ENCODE measurements around the gene ASTN2. TPM values are rescaled to one million over a fixed set of nuclear protein-coding genes. Genes with fewer than 3 reads are reported as not detected.

ASTN2 gene
- total RNA-seq, 1 donor from 2014 or later: 10.0 TPM

GRCh38 chr9:116420993-116421538, 993.8 kb downstream of the ASTN2 start:
- H3K27me3 Mint-ChIP-seq (ENCODE audit: unreplicated experiment): no peaks in the 10 kb centered on the region
- no peak overlapping the region for H3K4me3 Mint-ChIP-seq (ENCODE audit: unreplicated experiment)
- no peaks in the 10 kb centered on the region for H3K4me1 Mint-ChIP-seq (ENCODE audit: unreplicated experiment)
- TF ChIP-seq CTCF (IDR thresholded peaks at IDR 0.05; ENCODE audit: unreplicated experiment): no peak
- H3K9me3 Mint-ChIP-seq (ENCODE audit: unreplicated experiment): no peaks in the 10 kb centered on the region
- peaks cover 3% of the 10 kb centered on the region for H3K36me3 Mint-ChIP-seq (ENCODE audit: low read depth, unreplicated experiment)
- no peak for DNase-seq (ENCODE audit: low spot score)
- H3K27ac Mint-ChIP-seq (ENCODE audit: unreplicated experiment): no peak overlapping the region

- no peak for DNase-seq (ENCODE audit: low spot score)
- Mint-ChIP-seq H3K9me3 (ENCODE audit: unreplicated experiment) (no peaks in the 10 kb centered on the region), H3K4me3 (ENCODE audit: unreplicated experiment) (no peak overlapping the region), H3K27ac (ENCODE audit: unreplicated experiment) (no peak overlapping the region), H3K4me1 (ENCODE audit: unreplicated experiment) (no peaks in the 10 kb centered on the region), H3K27me3 (ENCODE audit: unreplicated experiment) (no peaks in the 10 kb centered on the region), H3K36me3 (ENCODE audit: low read depth, unreplicated experiment) (peaks cover 3% of the 10 kb centered on the region)
- no peak for TF ChIP-seq CTCF (IDR thresholded peaks at IDR 0.05; ENCODE audit: unreplicated experiment)
Observed at GRCh38 chr9:116419181-116419580, 995.7 kb downstream of the ASTN2 start.

- TF ChIP-seq CTCF (IDR thresholded peaks at IDR 0.05; ENCODE audit: unreplicated experiment): no peak
- H3K4me3 Mint-ChIP-seq (ENCODE audit: unreplicated experiment): no peak overlapping the region
- no peak for DNase-seq (ENCODE audit: low spot score)
- H3K36me3 Mint-ChIP-seq (ENCODE audit: low read depth, unreplicated experiment): no peaks in the 10 kb centered on the region
- no peaks in the 10 kb centered on the region for H3K4me1 Mint-ChIP-seq (ENCODE audit: unreplicated experiment)
- H3K27ac Mint-ChIP-seq (ENCODE audit: unreplicated experiment): no peak overlapping the region
- no peaks in the 10 kb centered on the region for H3K9me3 Mint-ChIP-seq (ENCODE audit: unreplicated experiment)
- no peaks in the 10 kb centered on the region for H3K27me3 Mint-ChIP-seq (ENCODE audit: unreplicated experiment)
Observed at GRCh38 chr9:116417464-116417863, 997.4 kb downstream of the ASTN2 start.

- Mint-ChIP-seq H3K36me3 (ENCODE audit: low read depth, unreplicated experiment) (no peaks in the 10 kb centered on the region), H3K4me3 (ENCODE audit: unreplicated experiment) (no peak overlapping the region), H3K27ac (ENCODE audit: unreplicated experiment) (no peak overlapping the region), H3K9me3 (ENCODE audit: unreplicated experiment) (no peaks in the 10 kb centered on the region), H3K4me1 (ENCODE audit: unreplicated experiment) (no peaks in the 10 kb centered on the region), H3K27me3 (ENCODE audit: unreplicated experiment) (no peaks in the 10 kb centered on the region)
- no peak for TF ChIP-seq CTCF (IDR thresholded peaks at IDR 0.05; ENCODE audit: unreplicated experiment)
- no peak for DNase-seq (ENCODE audit: low spot score)
Observed at GRCh38 chr9:116416421-116416820, 998.4 kb downstream of the ASTN2 start.

- TF ChIP-seq CTCF (IDR thresholded peaks at IDR 0.05; ENCODE audit: unreplicated experiment): no peak
- Mint-ChIP-seq H3K4me3 (ENCODE audit: unreplicated experiment) (no peak overlapping the region), H3K9me3 (ENCODE audit: unreplicated experiment) (no peaks in the 10 kb centered on the region), H3K27me3 (ENCODE audit: unreplicated experiment) (no peaks in the 10 kb centered on the region), H3K27ac (ENCODE audit: unreplicated experiment) (no peak overlapping the region), H3K4me1 (ENCODE audit: unreplicated experiment) (no peaks in the 10 kb centered on the region), H3K36me3 (ENCODE audit: low read depth, unreplicated experiment) (no peaks in the 10 kb centered on the region)
- no peak for DNase-seq (ENCODE audit: low spot score)
Observed at GRCh38 chr9:116414374-116414773, 1000.5 kb downstream of the ASTN2 start.
